OCI-LY1 (cell line): ENCODE measurements around the gene SPI1.

ENCODE experiments used
- H2AFZ ChIP-seq: fragments of 200-600 bp; sonication (generic), shearing (Covaris generic); 2 replicates; pipeline ENCODE4 v1.6.0; 2014; ENCODE audit warnings: antibody characterized with exemption, mild to moderate bottlenecking, low read length
- H3F3A ChIP-seq: fragments of 200-600 bp; sonication (generic), shearing (Covaris generic); 2 replicates; pipeline ENCODE4 v1.6.0; 2014; ENCODE audit warnings: mild to moderate bottlenecking, antibody characterized with exemption, low read length, moderate library complexity; ENCODE audit not compliant: insufficient read depth
- H3K27ac ChIP-seq: fragments of 200-600 bp; sonication (generic); 2 replicates; pipeline ENCODE4 v1.5.1; 2014; ENCODE audit warnings: low read length, mixed run types, mild to moderate bottlenecking, low read depth; ENCODE audit not compliant: poor library complexity, severe bottlenecking
- H3K27me3 ChIP-seq: fragments of 200-600 bp; sonication (generic); 2 replicates; pipeline ENCODE4 v1.6.0; 2014; ENCODE audit warnings: antibody characterized with exemption, mild to moderate bottlenecking, low read length, moderate library complexity; ENCODE audit not compliant: insufficient read depth
- H3K36me3 ChIP-seq: fragments of 200-600 bp; sonication (generic); 2 replicates; pipeline ENCODE4 v1.6.1; 2014; ENCODE audit warnings: mild to moderate bottlenecking, antibody characterized with exemption, low read length, moderate library complexity, mixed read lengths; ENCODE audit not compliant: insufficient read depth
- H3K4me1 ChIP-seq: fragments of 200-600 bp; sonication (generic); 2 replicates; pipeline ENCODE4 v1.5.1; 2014; ENCODE audit warnings: mild to moderate bottlenecking, low read length, moderate library complexity; ENCODE audit not compliant: insufficient read depth, severe bottlenecking
- H3K4me2 ChIP-seq: fragments of 200-600 bp; sonication (generic), shearing (Covaris generic); 2 replicates; pipeline ENCODE4 v1.6.1; 2014; ENCODE audit warnings: low read length
- H3K4me3 ChIP-seq: fragments of 200-600 bp; sonication (generic); 2 replicates; pipeline ENCODE4 v1.5.1; 2014; ENCODE audit warnings: low read length, low read depth, mild to moderate bottlenecking, mixed read lengths; ENCODE audit not compliant: poor library complexity, severe bottlenecking
- H3K79me2 ChIP-seq: fragments of 200-600 bp; shearing (Covaris generic); 2 replicates; pipeline ENCODE4 v1.6.1; 2016; ENCODE audit warnings: mixed run types, low read length, mixed read lengths; ENCODE audit not compliant: insufficient read depth
- H3K9ac ChIP-seq: fragments of 200-600 bp; sonication (generic), shearing (Covaris generic); 2 replicates; pipeline ENCODE4 v1.6.1; 2014; ENCODE audit warnings: mild to moderate bottlenecking, low read length, mixed read lengths
- H3K9me2 ChIP-seq: fragments of 200-600 bp; sonication (generic), shearing (Covaris generic); 2 replicates; pipeline ENCODE4 v1.6.1; 2014; ENCODE audit warnings: low read depth, mild to moderate bottlenecking, low read length, mixed read lengths
- H3K9me3 ChIP-seq: fragments of 200-600 bp; shearing (Covaris generic); 2 replicates; pipeline ENCODE4 v1.6.1; 2014; ENCODE audit warnings: low read length, mixed read lengths
- H4K20me1 ChIP-seq: fragments of 200-600 bp; sonication (generic), shearing (Covaris generic); 2 replicates; pipeline ENCODE4 v1.6.0; 2016; ENCODE audit warnings: mild to moderate bottlenecking, low read length; ENCODE audit not compliant: insufficient read depth
- EZH2 ChIP-seq: fragments of 200-600 bp; sonication (generic), shearing (Covaris generic); IDR thresholded peaks from 2 replicates; pipeline ENCODE4 v1.8.0; 2017; ENCODE audit warnings: borderline replicate concordance, mixed run types, mild to moderate bottlenecking, antibody characterized with exemption, low read length, moderate library complexity, mixed read lengths
- TF ChIP-seq, protein P1 (sequence below): fragments of 200-600 bp; sonication (generic), shearing (Covaris generic); IDR thresholded peaks from 2 replicates; pipeline ENCODE4 v1.5.1; 2017; ENCODE audit warnings: mild to moderate bottlenecking, antibody characterized with exemption, low read length, moderate library complexity, mixed read lengths

Gene SPI1

DNA sequence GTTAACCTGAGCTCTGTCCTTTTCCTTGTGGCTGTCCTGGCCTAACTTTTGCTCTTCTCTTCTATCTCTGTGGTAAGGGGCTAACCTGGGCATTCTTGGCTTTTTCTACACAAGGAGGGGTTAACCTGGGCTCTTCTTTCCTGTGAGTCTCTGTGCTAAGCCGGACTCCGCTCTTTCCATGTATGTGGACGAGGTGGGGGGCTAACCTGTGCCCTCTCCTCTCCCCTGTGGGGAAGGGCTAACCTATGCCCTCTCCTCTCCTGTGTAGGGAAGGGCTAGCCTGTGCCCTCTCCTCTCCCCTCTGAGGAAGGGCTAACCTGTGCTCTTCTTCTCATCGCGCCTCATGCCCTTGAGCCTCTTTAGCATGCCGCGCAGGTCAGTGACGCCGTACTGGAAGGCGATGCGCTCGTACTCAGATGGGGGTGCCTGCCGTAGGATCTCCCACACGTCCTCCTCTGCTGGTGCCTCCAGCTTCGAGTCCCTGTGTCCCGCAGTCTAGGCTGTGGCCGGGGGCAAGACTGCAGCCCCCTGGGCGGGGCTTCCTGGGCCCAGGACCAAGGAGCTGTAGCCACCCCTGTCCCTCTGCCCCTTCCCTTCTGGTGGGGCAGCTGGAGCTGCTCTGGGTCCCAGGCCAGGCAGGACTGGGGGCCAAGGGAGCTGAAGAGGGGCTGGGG, 32.3 kb downstream of the SPI1 start:
- H3K4me1 ChIP-seq: no peaks in the 10 kb centered on the region
- H3K9ac ChIP-seq: no peak overlapping the region
- no peak overlapping the region for H3K4me3 ChIP-seq

DNA sequence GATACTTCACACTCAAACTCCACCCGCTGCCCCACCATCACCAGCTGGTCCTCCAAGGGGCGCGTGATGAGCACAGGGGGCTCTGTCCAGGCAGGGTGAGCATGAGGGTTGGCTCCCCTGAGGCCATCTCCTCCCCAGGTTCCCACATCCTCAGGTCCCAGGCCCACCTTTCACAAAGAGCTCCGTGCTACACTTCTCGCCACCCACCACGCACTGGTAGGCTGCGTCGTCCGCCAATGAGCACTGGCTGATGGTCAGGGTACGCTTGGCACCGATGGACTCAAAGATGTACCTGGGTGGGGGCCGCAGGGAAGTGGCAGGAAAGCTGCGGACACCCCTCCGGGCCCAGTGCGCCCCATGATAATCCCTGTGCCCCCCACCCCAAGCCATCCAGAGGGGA, 35.5 kb downstream of the SPI1 start:
- H3K4me3 ChIP-seq: no peak overlapping the region
- H3K27ac ChIP-seq: no peak overlapping the region
- H3K27me3 ChIP-seq: peaks cover 5% of the 10 kb centered on the region; the same call in 1 of the 2 replicates
- H3K9ac ChIP-seq: no peak overlapping the region
- no peaks in the 10 kb centered on the region for H3K36me3 ChIP-seq
- no peak overlapping the region for H2AFZ ChIP-seq
- no peak overlapping the region for H3K4me2 ChIP-seq
- no peaks in the 10 kb centered on the region for H4K20me1 ChIP-seq
- no peaks in the 10 kb centered on the region for H3K9me3 ChIP-seq
- no peaks in the 10 kb centered on the region for H3F3A ChIP-seq
- no peaks in the 10 kb centered on the region for H3K4me1 ChIP-seq
- no peaks in the 10 kb centered on the region for H3K79me2 ChIP-seq
- no peak for TF ChIP-seq EZH2
- TF ChIP-seq, protein P1, sequence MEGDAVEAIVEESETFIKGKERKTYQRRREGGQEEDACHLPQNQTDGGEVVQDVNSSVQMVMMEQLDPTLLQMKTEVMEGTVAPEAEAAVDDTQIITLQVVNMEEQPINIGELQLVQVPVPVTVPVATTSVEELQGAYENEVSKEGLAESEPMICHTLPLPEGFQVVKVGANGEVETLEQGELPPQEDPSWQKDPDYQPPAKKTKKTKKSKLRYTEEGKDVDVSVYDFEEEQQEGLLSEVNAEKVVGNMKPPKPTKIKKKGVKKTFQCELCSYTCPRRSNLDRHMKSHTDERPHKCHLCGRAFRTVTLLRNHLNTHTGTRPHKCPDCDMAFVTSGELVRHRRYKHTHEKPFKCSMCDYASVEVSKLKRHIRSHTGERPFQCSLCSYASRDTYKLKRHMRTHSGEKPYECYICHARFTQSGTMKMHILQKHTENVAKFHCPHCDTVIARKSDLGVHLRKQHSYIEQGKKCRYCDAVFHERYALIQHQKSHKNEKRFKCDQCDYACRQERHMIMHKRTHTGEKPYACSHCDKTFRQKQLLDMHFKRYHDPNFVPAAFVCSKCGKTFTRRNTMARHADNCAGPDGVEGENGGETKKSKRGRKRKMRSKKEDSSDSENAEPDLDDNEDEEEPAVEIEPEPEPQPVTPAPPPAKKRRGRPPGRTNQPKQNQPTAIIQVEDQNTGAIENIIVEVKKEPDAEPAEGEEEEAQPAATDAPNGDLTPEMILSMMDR: no peak
- no peaks in the 10 kb centered on the region for H3K9me2 ChIP-seq

More for the DNA sequence above, 32.3 kb downstream of the SPI1 start:
- Histone ChIP-seq H3F3A (no peaks in the 10 kb centered on the region), H3K79me2 (no peaks in the 10 kb centered on the region), H2AFZ (no peak overlapping the region), H3K4me2 (no peak overlapping the region), H3K9me3 (no peaks in the 10 kb centered on the region), H3K27ac (no peak overlapping the region), H3K9me2 (no peaks in the 10 kb centered on the region), H3K36me3 (no peaks in the 10 kb centered on the region), H3K27me3 (peaks cover 5% of the 10 kb centered on the region; the same call in 1 of the 2 replicates), H4K20me1 (no peaks in the 10 kb centered on the region)
- TF ChIP-seq, protein P1: no peak
- TF ChIP-seq EZH2: no peak

DNA sequence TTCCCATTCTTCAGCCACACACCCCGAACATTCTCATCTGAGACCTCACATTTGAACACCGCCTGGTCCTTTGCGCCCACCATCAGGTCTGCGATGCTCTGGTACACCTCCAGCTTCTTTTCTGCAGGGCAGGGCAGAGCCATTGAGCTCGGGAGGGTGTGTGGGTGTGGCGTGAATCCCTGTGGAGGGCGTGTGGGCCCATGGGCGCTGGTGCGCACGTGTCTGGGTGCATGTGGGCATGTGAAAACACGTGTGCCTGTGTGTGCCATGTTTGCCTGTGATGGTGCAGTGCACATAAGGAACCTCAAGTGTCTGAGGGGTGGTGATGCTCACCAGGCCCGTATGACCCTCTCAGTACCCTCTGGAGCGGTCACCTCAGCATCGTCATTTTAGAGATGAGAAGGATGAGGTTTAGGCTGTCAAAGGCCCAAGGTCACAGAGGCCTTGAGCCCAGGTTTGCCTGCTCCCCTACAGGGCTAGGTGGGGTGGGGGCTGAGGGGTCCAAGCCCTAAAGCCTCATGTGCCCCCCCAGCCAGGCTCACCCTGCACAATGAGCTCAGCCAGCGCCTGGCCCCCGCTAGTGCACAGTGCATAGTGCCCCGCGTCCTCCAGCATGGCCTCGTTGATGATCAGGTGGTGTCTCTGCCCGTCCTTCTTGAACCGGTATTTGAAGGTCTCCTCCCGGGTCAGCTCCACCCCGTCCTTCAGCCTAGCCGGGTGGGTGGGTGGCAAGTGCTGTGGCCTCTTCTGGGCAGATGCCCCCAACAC, 36.1 kb downstream of the SPI1 start:
- H3K4me2 ChIP-seq: no peak overlapping the region
- H3K79me2 ChIP-seq: no peaks in the 10 kb centered on the region
- H3K36me3 ChIP-seq: no peaks in the 10 kb centered on the region
- H3K9me2 ChIP-seq: no peaks in the 10 kb centered on the region
- no peak overlapping the region for H3K4me3 ChIP-seq
- H3K9ac ChIP-seq: no peak overlapping the region
- no peak overlapping the region for H2AFZ ChIP-seq
- H3K9me3 ChIP-seq: no peaks in the 10 kb centered on the region
- no peaks in the 10 kb centered on the region for H4K20me1 ChIP-seq
- no peak overlapping the region for H3K27ac ChIP-seq
- no peaks in the 10 kb centered on the region for H3F3A ChIP-seq
- TF ChIP-seq, protein P1: no peak
- TF ChIP-seq EZH2: no peak
- H3K27me3 ChIP-seq: peaks cover 5% of the 10 kb centered on the region; the same call in 1 of the 2 replicates
- no peaks in the 10 kb centered on the region for H3K4me1 ChIP-seq
